GM12872 (cell line): ENCODE results near the gene TNFRSF21.

Source experiments
- CTCF ChIP-seq: IDR thresholded peaks from 3 replicates; pipeline ENCODE4 v1.5.1; 2011; ENCODE audit warnings: low read depth, mild to moderate bottlenecking, low read length, moderate library complexity; ENCODE audit not compliant: insufficient read depth

Gene TNFRSF21

GRCh38 chr6:47303861-47304260 is 5.8 kb downstream of the TNFRSF21 start:
- TF ChIP-seq CTCF, result no peak

- TF ChIP-seq CTCF, result no peak
These were observed 6.4 kb downstream of the TNFRSF21 start for GRCh38 chr6:47303342-47303741.

DNA sequence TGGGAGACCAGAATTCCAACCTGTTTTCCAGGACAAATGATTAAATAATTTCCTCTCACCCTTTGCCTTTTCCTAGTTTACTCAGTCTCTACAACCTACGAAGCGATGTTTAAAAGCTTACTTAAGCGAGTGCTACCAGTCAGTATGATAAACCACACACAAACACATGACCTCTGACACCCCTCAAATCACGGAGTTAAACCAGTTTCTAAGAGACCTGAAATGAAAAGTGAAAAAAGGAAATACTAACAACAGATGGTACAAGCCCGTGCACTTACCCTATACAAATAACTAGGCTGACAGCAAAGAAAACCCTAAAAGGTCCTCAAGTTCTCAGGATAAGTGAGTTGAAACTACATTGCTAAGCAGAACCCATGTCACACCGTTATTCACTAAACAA is 7.7 kb downstream of the TNFRSF21 start:
- TF ChIP-seq CTCF, result no peak

DNA sequence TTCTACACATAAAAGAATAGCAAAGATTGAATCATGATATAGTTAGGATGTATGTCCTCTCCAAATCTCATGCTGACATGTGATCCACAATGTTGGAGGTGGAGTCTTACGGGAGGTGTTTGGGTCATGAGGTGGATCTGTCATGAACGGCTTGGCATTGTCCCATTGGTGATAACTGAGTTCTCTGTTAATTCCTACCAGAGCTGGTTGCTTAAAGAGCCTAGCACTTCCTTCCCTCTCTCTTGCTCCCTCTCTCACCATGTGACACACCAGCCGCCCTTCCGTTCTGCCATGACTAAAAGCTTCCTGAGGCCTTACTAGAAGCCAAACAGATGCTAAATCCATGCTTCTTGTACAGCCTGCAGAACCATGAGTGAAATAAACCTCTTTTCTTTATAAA is 8.3 kb downstream of the TNFRSF21 start:
- TF ChIP-seq CTCF, result no peak

- TF ChIP-seq CTCF, result no peak
These were observed 9.3 kb downstream of the TNFRSF21 start for GRCh38 chr6:47300417-47300816.

GRCh38 chr6:47299965-47300364 is 9.7 kb downstream of the TNFRSF21 start:
- no peak for TF ChIP-seq CTCF

GRCh38 chr6:47298475-47298874 is 11.2 kb downstream of the TNFRSF21 start:
- TF ChIP-seq CTCF, result no peak

GRCh38 chr6:47294990-47295389 is 14.7 kb downstream of the TNFRSF21 start:
- TF ChIP-seq CTCF, result no peak
